Neural progenitor cell (in vitro differentiated cells): ENCODE measurements around the gene PACSIN2. TPM values are rescaled to one million over a fixed set of nuclear protein-coding genes. Genes with fewer than 3 reads are reported as not detected.

Experiments used
- DNase-seq: peaks from one replicate; pipeline ENCODE4 v3.0.0-alpha.2; 2016; ENCODE audit warnings: low spot score
- H2AFZ ChIP-seq: fragments of 200-600 bp; sonication (generic); replicated peaks from 2 replicates; pipeline ENCODE4 v1.6.1; 2016; ENCODE audit warnings: antibody characterized with exemption
- H3F3A ChIP-seq: fragments of 200-600 bp; sonication (generic); 2 replicates; pipeline ENCODE4 v1.6.1; 2016; ENCODE audit warnings: antibody characterized with exemption, low read depth
- H3K27ac ChIP-seq: fragments of 200-600 bp; sonication (generic); 2 replicates; pipeline ENCODE4 v1.5.1; 2016; ENCODE audit warnings: mild to moderate bottlenecking
- H3K27me3 ChIP-seq: fragments of 200-600 bp; sonication (generic); 2 replicates; pipeline ENCODE4 v1.6.1; 2016; ENCODE audit warnings: mild to moderate bottlenecking, moderate library complexity
- H3K36me3 ChIP-seq: fragments of 200-600 bp; sonication (generic); 2 replicates; pipeline ENCODE4 v1.5.1; 2016
- H3K4me1 ChIP-seq: fragments of 200-600 bp; sonication (generic); 2 replicates; pipeline ENCODE4 v1.6.1; 2016; ENCODE audit warnings: mixed run types
- H3K4me2 ChIP-seq: fragments of 200-600 bp; sonication (generic); 2 replicates; pipeline ENCODE4 v1.6.1; 2016
- H3K4me3 ChIP-seq: fragments of 200-600 bp; sonication (generic); 2 replicates; pipeline ENCODE4 v1.5.1; 2016
- H3K79me2 ChIP-seq: fragments of 200-600 bp; sonication (generic); 2 replicates; pipeline ENCODE4 v1.6.1; 2016; ENCODE audit warnings: low read depth
- H3K9ac ChIP-seq: fragments of 200-600 bp; sonication (generic); 2 replicates; pipeline ENCODE4 v1.6.1; 2016
- H3K9me3 ChIP-seq: fragments of 200-600 bp; sonication (generic); 2 replicates; pipeline ENCODE4 v1.5.1; 2016; ENCODE audit warnings: low read depth
- H4K20me1 ChIP-seq: fragments of 200-600 bp; sonication (generic); 2 replicates; pipeline ENCODE4 v1.6.1; 2016; ENCODE audit warnings: low read depth
- H3K27ac Mint-ChIP-seq: 3 replicates; pipeline ENCODE4 v1.8.0; 2021; ENCODE audit warnings: mixed read lengths
- H3K27me3 Mint-ChIP-seq: 2 replicates; pipeline ENCODE4 v1.8.0; 2022; ENCODE audit warnings: low read depth, mild to moderate bottlenecking, inconsistent platforms, moderate library complexity, mixed read lengths; ENCODE audit not compliant: insufficient read depth
- H3K36me3 Mint-ChIP-seq: 3 replicates; pipeline ENCODE4 v1.8.0; 2021; ENCODE audit warnings: mixed read lengths
- H3K4me1 Mint-ChIP-seq: 3 replicates; pipeline ENCODE4 v1.8.0; 2021; ENCODE audit warnings: mixed read lengths
- H3K4me3 Mint-ChIP-seq: 3 replicates; pipeline ENCODE4 v1.8.0; 2021; ENCODE audit warnings: mild to moderate bottlenecking, moderate library complexity, mixed read lengths
- H3K9me3 Mint-ChIP-seq: 3 replicates; pipeline ENCODE4 v1.8.0; 2020; ENCODE audit warnings: mixed read lengths
- EZH2 ChIP-seq: fragments of 200-600 bp; sonication (generic); IDR thresholded peaks from 2 replicates; pipeline ENCODE4 v1.6.1; 2017; ENCODE audit warnings: antibody characterized with exemption, mild to moderate bottlenecking, moderate library complexity
- EZH2phosphoT487 ChIP-seq: fragments of 200-600 bp; sonication (generic); IDR thresholded peaks from 2 replicates; pipeline ENCODE4 v1.6.1; 2017; ENCODE audit warnings: antibody characterized with exemption
- total RNA-seq: library from RNA; depleted of rRNA; stranded (reverse); fragments of >200 nt; gene quantifications from 2 replicates; pipeline ENCODE4 v1.2.3, GENCODE V29; 2015; ENCODE audit warnings: low replicate concordance
- TF ChIP-seq, protein P1 (sequence below): fragments of 200-600 bp; sonication (generic); IDR thresholded peaks from 2 replicates; pipeline ENCODE4 v1.5.1; 2017; ENCODE audit warnings: antibody characterized with exemption, mild to moderate bottlenecking

The PACSIN2 gene
- total RNA-seq, 1 donor from 2014 or later, result 38.1 TPM

DNA sequence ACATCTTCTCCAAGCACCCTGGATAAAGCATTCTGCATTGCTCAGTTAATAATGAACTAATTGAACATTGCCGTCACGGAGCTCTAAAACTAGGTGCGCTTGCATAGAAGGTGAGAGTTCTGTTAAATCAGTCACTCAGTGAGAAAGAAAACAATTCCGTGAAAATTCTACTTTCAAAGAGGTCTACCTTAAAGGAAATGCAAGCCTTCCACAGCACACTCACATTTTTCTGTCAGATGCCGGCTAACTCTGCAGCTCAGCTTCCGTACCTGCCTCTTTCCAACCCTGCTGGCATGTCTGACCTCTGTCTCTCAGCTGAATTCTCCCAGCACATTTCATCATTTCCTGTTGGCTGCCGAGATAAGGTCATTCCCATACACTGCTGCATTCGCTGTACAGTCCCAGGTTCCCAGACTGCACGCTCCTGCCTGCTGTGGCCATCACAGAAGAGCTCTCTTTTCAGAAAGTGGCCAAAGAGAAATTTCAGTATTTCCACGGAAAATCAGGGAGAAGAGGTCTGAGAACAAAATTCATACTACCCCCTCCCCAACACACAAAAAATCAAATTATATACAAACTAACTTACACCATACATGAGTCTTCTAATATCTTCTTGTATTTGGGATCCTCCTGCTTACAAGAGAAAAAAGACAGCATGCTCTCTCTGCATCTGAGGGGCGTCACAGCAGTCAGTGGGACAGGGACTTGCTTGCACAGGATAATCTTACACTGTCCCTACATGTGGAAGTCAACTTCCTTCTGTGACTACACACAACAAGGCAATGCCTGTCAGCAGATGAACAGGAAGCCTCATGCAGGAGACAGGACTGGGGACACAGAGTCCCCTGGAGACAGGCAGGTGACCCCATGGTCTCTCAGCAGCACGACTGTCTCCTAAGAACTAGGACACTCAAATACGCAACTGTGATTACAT is 55.1 kb downstream of the PACSIN2 start:
- Mint-ChIP-seq H3K27me3 (no peaks in the 10 kb centered on the region), H3K4me3 (peak overlapping the region; percentile 15), H3K4me1 (peaks cover 55% of the 10 kb centered on the region), H3K9me3 (peaks cover 2% of the 10 kb centered on the region), H3K27ac (peak overlapping the region; percentile 76), H3K36me3 (peaks cover 10% of the 10 kb centered on the region)
- Histone ChIP-seq H3K4me3 (no peak overlapping the region), H3K27ac (no peak overlapping the region), H3K27me3 (no peaks in the 10 kb centered on the region), H3K9me3 (no peaks in the 10 kb centered on the region), H3K36me3 (no peaks in the 10 kb centered on the region), H3K4me1 (peaks cover 27% of the 10 kb centered on the region), H4K20me1 (peaks cover 77% of the 10 kb centered on the region), H3K79me2 (peaks cover 90% of the 10 kb centered on the region), H3F3A (no peaks in the 10 kb centered on the region), H3K9ac (peak overlapping the region; percentile 17), H2AFZ (no peak overlapping the region), H3K4me2 (peak overlapping the region; percentile 21)
- no peak for DNase-seq
- TF ChIP-seq EZH2 (no peak), EZH2phosphoT487 (no peak)
- TF ChIP-seq, protein P1, sequence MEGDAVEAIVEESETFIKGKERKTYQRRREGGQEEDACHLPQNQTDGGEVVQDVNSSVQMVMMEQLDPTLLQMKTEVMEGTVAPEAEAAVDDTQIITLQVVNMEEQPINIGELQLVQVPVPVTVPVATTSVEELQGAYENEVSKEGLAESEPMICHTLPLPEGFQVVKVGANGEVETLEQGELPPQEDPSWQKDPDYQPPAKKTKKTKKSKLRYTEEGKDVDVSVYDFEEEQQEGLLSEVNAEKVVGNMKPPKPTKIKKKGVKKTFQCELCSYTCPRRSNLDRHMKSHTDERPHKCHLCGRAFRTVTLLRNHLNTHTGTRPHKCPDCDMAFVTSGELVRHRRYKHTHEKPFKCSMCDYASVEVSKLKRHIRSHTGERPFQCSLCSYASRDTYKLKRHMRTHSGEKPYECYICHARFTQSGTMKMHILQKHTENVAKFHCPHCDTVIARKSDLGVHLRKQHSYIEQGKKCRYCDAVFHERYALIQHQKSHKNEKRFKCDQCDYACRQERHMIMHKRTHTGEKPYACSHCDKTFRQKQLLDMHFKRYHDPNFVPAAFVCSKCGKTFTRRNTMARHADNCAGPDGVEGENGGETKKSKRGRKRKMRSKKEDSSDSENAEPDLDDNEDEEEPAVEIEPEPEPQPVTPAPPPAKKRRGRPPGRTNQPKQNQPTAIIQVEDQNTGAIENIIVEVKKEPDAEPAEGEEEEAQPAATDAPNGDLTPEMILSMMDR, result no peak

- no peaks in the 10 kb centered on the region for H3K27me3 Mint-ChIP-seq
- H3K4me3 ChIP-seq, result no peak overlapping the region
- no peaks in the 10 kb centered on the region for H3F3A ChIP-seq
- H3K4me2 ChIP-seq, result no peak overlapping the region
- H3K36me3 Mint-ChIP-seq, result peaks cover 10% of the 10 kb centered on the region
- H3K27ac Mint-ChIP-seq, result no peak overlapping the region
- no peaks in the 10 kb centered on the region for H3K9me3 ChIP-seq
- peaks cover 72% of the 10 kb centered on the region for H4K20me1 ChIP-seq
- no peak overlapping the region for H3K9ac ChIP-seq
- H3K9me3 Mint-ChIP-seq, result peaks cover 2% of the 10 kb centered on the region
- H2AFZ ChIP-seq, result no peak overlapping the region
- H3K36me3 ChIP-seq, result no peaks in the 10 kb centered on the region
- TF ChIP-seq, protein P1, result no peak
- TF ChIP-seq EZH2 (no peak), EZH2phosphoT487 (no peak)
- no peaks in the 10 kb centered on the region for H3K27me3 ChIP-seq
- no peak for DNase-seq
- peaks cover 24% of the 10 kb centered on the region for H3K4me1 ChIP-seq
- H3K79me2 ChIP-seq, result peaks cover 90% of the 10 kb centered on the region
- no peak overlapping the region for H3K4me3 Mint-ChIP-seq
- no peak overlapping the region for H3K27ac ChIP-seq
- peaks cover 50% of the 10 kb centered on the region for H3K4me1 Mint-ChIP-seq
Measured at GRCh38 chr22:42958937-42959336, 56.0 kb downstream of the PACSIN2 start.

- Histone ChIP-seq H2AFZ (no peak overlapping the region), H3K9ac (no peak overlapping the region), H3K27ac (no peak overlapping the region), H3F3A (no peaks in the 10 kb centered on the region), H3K4me3 (no peak overlapping the region), H4K20me1 (peaks cover 71% of the 10 kb centered on the region), H3K9me3 (no peaks in the 10 kb centered on the region), H3K79me2 (peaks cover 90% of the 10 kb centered on the region), H3K4me1 (peaks cover 24% of the 10 kb centered on the region), H3K4me2 (no peak overlapping the region), H3K36me3 (no peaks in the 10 kb centered on the region), H3K27me3 (no peaks in the 10 kb centered on the region)
- Mint-ChIP-seq H3K27ac (no peak overlapping the region), H3K9me3 (peaks cover 2% of the 10 kb centered on the region), H3K27me3 (no peaks in the 10 kb centered on the region), H3K4me3 (no peak overlapping the region), H3K4me1 (peaks cover 48% of the 10 kb centered on the region), H3K36me3 (peaks cover 10% of the 10 kb centered on the region)
- DNase-seq, result no peak
- TF ChIP-seq EZH2 (no peak), EZH2phosphoT487 (no peak)
- TF ChIP-seq, protein P1, result no peak
Measured at GRCh38 chr22:42957958-42958357, 57.0 kb downstream of the PACSIN2 start.
